Measurements from ENCODE around the gene ECPAS. TPM values are rescaled to one million over a fixed set of nuclear protein-coding genes. Genes with fewer than 3 reads are reported as not detected.

Gene ECPAS
- total RNA-seq, 2 donors from 2014 or later, result 54.7 to 65.5 TPM

- Mint-ChIP-seq H3K36me3 (ENCODE audit: low read depth) (peaks cover 63% of the 10 kb centered on the region), H3K27ac (no peak overlapping the region), H3K4me1 (no peaks in the 10 kb centered on the region), H3K4me3 (no peak overlapping the region), H3K27me3 (ENCODE audit: insufficient read depth) (no peaks in the 10 kb centered on the region), H3K9me3 (no peaks in the 10 kb centered on the region)
- TF ChIP-seq CTCF (conservative IDR thresholded peaks at IDR 0.05), result no peak
- peaks cover 93% of the 10 kb centered on the region for H3K36me3 ChIP-seq (ENCODE audit: control insufficient read depth, insufficient read depth, low read length)
- H3K4me1 ChIP-seq (ENCODE audit: control insufficient read depth, insufficient read depth, low read length), result no peaks in the 10 kb centered on the region
- H3K9ac ChIP-seq (ENCODE audit: extremely low read depth, low read length, poor library complexity, severe bottlenecking), result no peak overlapping the region
- H3K27me3 ChIP-seq (ENCODE audit: control insufficient read depth, insufficient read depth, low read length, poor library complexity, severe bottlenecking), result no peaks in the 10 kb centered on the region
- no peaks in the 10 kb centered on the region for H3K9me3 ChIP-seq (ENCODE audit: control insufficient read depth, low read length)
- WGBS, 2 experiments (ENCODE audit: insufficient coverage in 1 of 2, insufficient read length in 1 of 2), result 95 to 96% methylated on average over 3 to 11 of the region's 11 CpGs
- no peak overlapping the region for H3K27ac ChIP-seq (ENCODE audit: low read depth, low read length)
- no peak overlapping the region for H3K4me3 ChIP-seq (ENCODE audit: low read length)
- DNase-seq, result no peak
Measured at GRCh38 chr9:111414406-111414805, 69.8 kb downstream of the ECPAS start.

DNA sequence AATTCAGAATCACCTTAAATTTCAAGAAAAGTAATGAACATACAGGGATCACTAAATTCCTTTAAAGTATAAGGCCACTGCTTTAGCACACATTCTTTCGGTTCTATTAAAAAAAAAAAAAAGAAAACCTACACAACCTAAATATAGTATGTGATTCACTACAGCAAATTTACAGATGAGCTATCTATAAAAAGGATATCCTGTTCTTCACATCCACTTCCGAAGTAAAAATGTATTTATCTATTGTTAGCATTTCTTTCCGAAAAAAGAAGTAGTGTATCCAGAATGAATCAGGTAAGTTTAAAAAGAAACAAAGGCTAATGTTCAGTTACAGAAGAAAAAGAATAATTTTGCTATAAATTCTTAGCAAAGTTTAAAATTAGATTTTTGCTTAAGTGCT lies 70.2 kb downstream of the ECPAS start:
- H3K36me3 Mint-ChIP-seq (ENCODE audit: low read depth), result peaks cover 64% of the 10 kb centered on the region
- no peaks in the 10 kb centered on the region for H3K27me3 Mint-ChIP-seq (ENCODE audit: insufficient read depth)
- no peak overlapping the region for H3K27ac Mint-ChIP-seq
- WGBS, 2 experiments (ENCODE audit: insufficient coverage in 1 of 2, insufficient read length in 1 of 2), result 92 to 94% methylated on average over 2 to 3 of the region's 3 CpGs
- Histone ChIP-seq H3K9ac (ENCODE audit: extremely low read depth, low read length, poor library complexity, severe bottlenecking) (no peak overlapping the region), H3K4me1 (ENCODE audit: control insufficient read depth, insufficient read depth, low read length) (no peaks in the 10 kb centered on the region), H3K27ac (ENCODE audit: low read depth, low read length) (no peak overlapping the region), H3K4me3 (ENCODE audit: low read length) (no peak overlapping the region), H3K27me3 (ENCODE audit: control insufficient read depth, insufficient read depth, low read length, poor library complexity, severe bottlenecking) (no peaks in the 10 kb centered on the region), H3K36me3 (ENCODE audit: control insufficient read depth, insufficient read depth, low read length) (peaks cover 93% of the 10 kb centered on the region), H3K9me3 (ENCODE audit: control insufficient read depth, low read length) (no peaks in the 10 kb centered on the region)
- no peak for DNase-seq
- no peaks in the 10 kb centered on the region for H3K4me1 Mint-ChIP-seq
- TF ChIP-seq CTCF (conservative IDR thresholded peaks at IDR 0.05), result no peak
- H3K9me3 Mint-ChIP-seq, result no peaks in the 10 kb centered on the region
- H3K4me3 Mint-ChIP-seq, result no peak overlapping the region

DNA sequence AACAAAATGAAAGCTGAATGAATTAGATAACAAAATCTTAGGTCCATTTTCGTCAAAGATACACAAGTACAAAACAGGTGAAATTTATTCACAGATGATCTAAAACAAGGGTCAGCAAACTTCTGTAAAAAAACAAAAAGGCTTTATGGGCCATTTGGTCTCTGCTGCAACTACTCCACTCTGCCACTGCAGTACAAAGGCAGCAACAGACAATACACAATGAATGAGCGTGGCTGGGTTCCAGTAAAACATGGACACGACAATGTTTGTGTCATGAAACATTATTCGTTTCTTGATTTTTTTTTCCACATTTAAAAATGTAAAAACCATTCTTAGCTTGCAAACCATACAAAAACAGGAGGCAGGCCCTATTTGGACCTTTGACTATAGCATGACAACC lies 71.9 kb downstream of the ECPAS start:
- Mint-ChIP-seq H3K9me3 (peaks cover 2% of the 10 kb centered on the region), H3K27ac (no peak overlapping the region), H3K27me3 (ENCODE audit: insufficient read depth) (no peaks in the 10 kb centered on the region), H3K4me3 (no peak overlapping the region), H3K36me3 (ENCODE audit: low read depth) (peaks cover 77% of the 10 kb centered on the region), H3K4me1 (no peaks in the 10 kb centered on the region)
- 90 to 100% methylated on average over 2 to 4 of the region's 4 CpGs for WGBS, 2 experiments (ENCODE audit: insufficient coverage in 1 of 2, insufficient read length in 1 of 2)
- TF ChIP-seq CTCF (conservative IDR thresholded peaks at IDR 0.05), result peak; percentile 34
- peaks cover 94% of the 10 kb centered on the region for H3K36me3 ChIP-seq (ENCODE audit: control insufficient read depth, insufficient read depth, low read length)
- H3K4me3 ChIP-seq (ENCODE audit: low read length), result no peak overlapping the region
- no peaks in the 10 kb centered on the region for H3K4me1 ChIP-seq (ENCODE audit: control insufficient read depth, insufficient read depth, low read length)
- H3K27ac ChIP-seq (ENCODE audit: low read depth, low read length), result no peak overlapping the region
- H3K27me3 ChIP-seq (ENCODE audit: control insufficient read depth, insufficient read depth, low read length, poor library complexity, severe bottlenecking), result no peaks in the 10 kb centered on the region
- no peak overlapping the region for H3K9ac ChIP-seq (ENCODE audit: extremely low read depth, low read length, poor library complexity, severe bottlenecking)
- no peaks in the 10 kb centered on the region for H3K9me3 ChIP-seq (ENCODE audit: control insufficient read depth, low read length)
- DNase-seq, result no peak
